Nephron progenitor cell (in vitro differentiated cells): ENCODE measurements around the gene YWHAB.

ENCODE experiments used
- DNase-seq: peaks from one replicate; pipeline ENCODE4 v3.0.0; 2021
- H3K27ac Mint-ChIP-seq: 2 replicates; pipeline ENCODE4 v1.8.0; 2021; ENCODE audit warnings: mild to moderate bottlenecking, moderate library complexity, mixed read lengths
- H3K27me3 Mint-ChIP-seq: 2 replicates; pipeline ENCODE4 v1.8.0; 2021; ENCODE audit warnings: mild to moderate bottlenecking, low read depth, mixed read lengths; ENCODE audit not compliant: poor library complexity
- H3K36me3 Mint-ChIP-seq: 2 replicates; pipeline ENCODE4 v1.8.0; 2021; ENCODE audit warnings: low read depth, mixed read lengths
- H3K4me1 Mint-ChIP-seq: 2 replicates; pipeline ENCODE4 v1.8.0; 2021; ENCODE audit warnings: mixed read lengths
- H3K4me3 Mint-ChIP-seq: 2 replicates; pipeline ENCODE4 v1.8.0; 2021; ENCODE audit warnings: mild to moderate bottlenecking, moderate library complexity, mixed read lengths
- H3K9me3 Mint-ChIP-seq: 2 replicates; pipeline ENCODE4 v1.8.0; 2021; ENCODE audit warnings: mild to moderate bottlenecking, moderate library complexity, mixed read lengths
- CTCF ChIP-seq: fragments of 200-600 bp; sonication (generic); IDR thresholded peaks from 2 replicates; pipeline ENCODE4 v1.5.0; 2021; ENCODE audit warnings: antibody characterized with exemption

Gene YWHAB

GRCh38 chr20:44943828-44944227, 58.3 kb downstream of the YWHAB start:
- Mint-ChIP-seq H3K4me1 (peaks cover 23% of the 10 kb centered on the region), H3K27ac (peak overlapping the region; percentile 97), H3K27me3 (no peaks in the 10 kb centered on the region), H3K9me3 (no peaks in the 10 kb centered on the region), H3K4me3 (no peak overlapping the region), H3K36me3 (peaks cover 59% of the 10 kb centered on the region)
- no peak for DNase-seq
- TF ChIP-seq CTCF: no peak

GRCh38 chr20:44945261-44945660, 59.8 kb downstream of the YWHAB start:
- no peaks in the 10 kb centered on the region for H3K27me3 Mint-ChIP-seq
- H3K4me3 Mint-ChIP-seq: no peak overlapping the region
- no peak for TF ChIP-seq CTCF
- peaks cover 23% of the 10 kb centered on the region for H3K4me1 Mint-ChIP-seq
- H3K9me3 Mint-ChIP-seq: no peaks in the 10 kb centered on the region
- no peak overlapping the region for H3K27ac Mint-ChIP-seq
- no peak for DNase-seq
- peaks cover 64% of the 10 kb centered on the region for H3K36me3 Mint-ChIP-seq

- Mint-ChIP-seq H3K4me1 (peaks cover 23% of the 10 kb centered on the region), H3K36me3 (peaks cover 67% of the 10 kb centered on the region), H3K27me3 (no peaks in the 10 kb centered on the region), H3K9me3 (no peaks in the 10 kb centered on the region), H3K27ac (no peak overlapping the region), H3K4me3 (no peak overlapping the region)
- no peak for DNase-seq
- TF ChIP-seq CTCF: no peak
Observed at GRCh38 chr20:44946271-44946852, 60.9 kb downstream of the YWHAB start.

GRCh38 chr20:44948107-44948506, 62.6 kb downstream of the YWHAB start:
- Mint-ChIP-seq H3K9me3 (no peaks in the 10 kb centered on the region), H3K4me3 (no peak overlapping the region), H3K27me3 (no peaks in the 10 kb centered on the region), H3K4me1 (peaks cover 13% of the 10 kb centered on the region), H3K36me3 (peaks cover 79% of the 10 kb centered on the region), H3K27ac (no peak overlapping the region)
- DNase-seq: no peak
- TF ChIP-seq CTCF: no peak

GRCh38 chr20:44948513-44948912, 63.0 kb downstream of the YWHAB start:
- Mint-ChIP-seq H3K27me3 (no peaks in the 10 kb centered on the region), H3K9me3 (no peaks in the 10 kb centered on the region), H3K4me1 (peaks cover 9% of the 10 kb centered on the region), H3K36me3 (peaks cover 82% of the 10 kb centered on the region), H3K27ac (no peak overlapping the region), H3K4me3 (no peak overlapping the region)
- no peak for DNase-seq
- no peak for TF ChIP-seq CTCF

- Mint-ChIP-seq H3K4me3 (no peak overlapping the region), H3K36me3 (peaks cover 82% of the 10 kb centered on the region), H3K4me1 (no peaks in the 10 kb centered on the region), H3K9me3 (no peaks in the 10 kb centered on the region), H3K27me3 (no peaks in the 10 kb centered on the region), H3K27ac (peak overlapping the region; percentile 3)
- no peak for DNase-seq
- TF ChIP-seq CTCF: no peak
Observed at GRCh38 chr20:44950368-44950767, 64.9 kb downstream of the YWHAB start.
